ENCODE measurements around the gene JOSD1.

GRCh38 chr22:38709306-38709705, 8.6 kb upstream of the JOSD1 start:
- TF ChIP-seq POLR2A (IDR thresholded peaks at IDR 0.05) = no peak
- no peak for TF ChIP-seq CTCF (IDR thresholded peaks at IDR 0.05)
- TF ChIP-seq POLR2AphosphoS5 (IDR thresholded peaks at IDR 0.05) = no peak

All from breast epithelium (tissue), 3 donors.